Transverse colon (tissue), 4 donors: ENCODE data around the gene ARF6. TPM values are rescaled to one million over a fixed set of nuclear protein-coding genes. Genes with fewer than 3 reads are reported as not detected.

ENCODE experiments used
- DNase-seq: peaks from one replicate; pipeline ENCODE4 v3.0.0-alpha.2; 2019
- H3K27ac ChIP-seq, 4 donors: fragments of 200-600 bp; sonication (generic); 2 replicates each; pipeline ENCODE4 v1.5.1; 2016 to 2018; ENCODE audit warnings: inconsistent platforms in 4 of 4
- H3K27me3 ChIP-seq: fragments of 200-600 bp; sonication (generic); 2 replicates; pipeline ENCODE4 v1.5.1; 2017; ENCODE audit warnings: inconsistent platforms
- H3K36me3 ChIP-seq, 4 donors: fragments of 200-600 bp; sonication (generic); 2 replicates each; pipeline ENCODE4 v1.5.1; 2017 to 2019; ENCODE audit warnings: inconsistent platforms in 4 of 4
- H3K4me1 ChIP-seq, 4 donors: fragments of 200-600 bp; sonication (generic); 2 replicates each; pipeline ENCODE4 v1.5.1; 2017 to 2020; ENCODE audit warnings: inconsistent platforms in 4 of 4
- H3K4me3 ChIP-seq, 4 donors: fragments of 200-600 bp; sonication (generic); 1 replicate in 1 of 4; 2 replicates in 3 of 4; pipeline versions ENCODE4 v1.5.1 to v1.6.1; 2017 to 2019; ENCODE audit warnings: inconsistent platforms in 4 of 4
- H3K9me3 ChIP-seq, 2 donors: fragments of 200-600 bp; sonication (generic); 2 replicates each; pipeline ENCODE4 v1.5.1; 2017 to 2019; ENCODE audit warnings: inconsistent platforms in 2 of 2
- CTCF ChIP-seq, 5 experiments: fragments of 200-600 bp in 3 of 5; fragments of 450-650 bp in 2 of 5; sonication (generic) in 3 of 5; IDR thresholded peaks; 1 replicate in 2 of 5; 2 replicates in 3 of 5; pipeline ENCODE4 v1.5.1; 2016 to 2017; ENCODE audit warnings: antibody characterized with exemption in 5 of 5, inconsistent platforms in 3 of 5, mild to moderate bottlenecking in 2 of 5, moderate library complexity in 1 of 5
- EP300 ChIP-seq: sonication (generic); formaldehyde crosslinking; IDR thresholded peaks from one replicate; pipeline ENCODE4 v1.6.1; 2017; ENCODE audit warnings: antibody characterized with exemption, low read depth
- POLR2A ChIP-seq: fragments of 450-650 bp; IDR thresholded peaks from one replicate; pipeline ENCODE4 v1.6.1; 2016; ENCODE audit warnings: antibody characterized with exemption, mild to moderate bottlenecking, moderate library complexity
- POLR2AphosphoS5 ChIP-seq, 3 donors: sonication (generic); formaldehyde crosslinking; IDR thresholded peaks; one replicate each; pipeline ENCODE4 v1.6.1; 2016; ENCODE audit warnings: antibody characterized with exemption in 3 of 3
- WGBS, 2 donors: methylation state at CpG; one replicate each; pipeline ENCODE4 v1.1.5; 2018; ENCODE audit warnings: low coverage in 1 of 2; 5-methylcytosine and 5-hydroxymethylcytosine counted together
- in situ Hi-C, 4 donors: fragments of 200-750 bp; cut with MboI; loops; one replicate each; pipeline versions ENCODE4 v1.15.0 to v1.15.1; 2017; ENCODE audit warnings: low sequenced_read_pairs in 3 of 4, low pct_ligation_motif_present in 1 of 4, low pct_unique_long_range_greater_than_20kb in 1 of 4
- intact Hi-C: fragments of 100-400 bp; cut with DNase I; formaldehyde crosslinking; loops from one replicate; pipeline ENCODE4 v1.15.1; 2023; ENCODE audit warnings: low total_unique reads
- total RNA-seq, 4 donors: library from RNA; depleted of rRNA; stranded (reverse); fragments of >200 nt; gene quantifications; one replicate each; pipeline ENCODE4 v1.1.0, GENCODE V29; 2016

The ARF6 gene
- total RNA-seq, 4 donors from 2014 or later: 70.3 to 120 (median 101) TPM

- no peaks in the 10 kb centered on the region for H3K27me3 ChIP-seq
- in situ Hi-C loops: no loop called here
- no peak for TF ChIP-seq POLR2A
- TF ChIP-seq POLR2AphosphoS5 (IDR thresholded peaks at IDR 0.05): no peak
- no peak for TF ChIP-seq CTCF (IDR thresholded peaks at IDR 0.05)
- no peak for TF ChIP-seq EP300
- WGBS, 2 donors: 61 to 63% methylated on average over 1 of the region's 1 CpG
- no peaks in the 10 kb centered on the region for H3K36me3 ChIP-seq
- no peak for DNase-seq
- H3K4me3 ChIP-seq: no peak overlapping the region
- peak overlapping the region in 2 of 4 donors; percentile 5 to 13 for H3K27ac ChIP-seq
- peaks cover 6 to 29% (median 12%) of the 10 kb centered on the region in 4 donors for H3K4me1 ChIP-seq
- intact Hi-C loops: no loop called here
- H3K9me3 ChIP-seq: no peaks in the 10 kb centered on the region
These were observed 48.0 kb downstream of the ARF6 start for GRCh38 chr14:49940808-49941421.

GRCh38 chr14:49942090-49942489, 49.2 kb downstream of the ARF6 start:
- TF ChIP-seq POLR2AphosphoS5 (IDR thresholded peaks at IDR 0.05): peak in 1 of 3 donors; percentile 22
- no peak for TF ChIP-seq CTCF (IDR thresholded peaks at IDR 0.05)
- WGBS, 2 donors: 66% methylated on average over 2 of the region's 2 CpGs; no CpG with 5 or more reads in 1 of the 2 donors
- DNase-seq: no peak
- Histone ChIP-seq H3K36me3 (no peaks in the 10 kb centered on the region), H3K4me3 (no peak overlapping the region), H3K4me1 (peaks cover 6 to 41% (median 21%) of the 10 kb centered on the region in 4 donors), H3K9me3 (no peaks in the 10 kb centered on the region), H3K27me3 (no peaks in the 10 kb centered on the region), H3K27ac (no peak overlapping the region)
- intact Hi-C loops: no loop called here
- in situ Hi-C loops: no loop called here

GRCh38 chr14:49944501-49944900, 51.6 kb downstream of the ARF6 start:
- no peak overlapping the region for H3K4me3 ChIP-seq
- H3K27me3 ChIP-seq: no peaks in the 10 kb centered on the region
- no peak for TF ChIP-seq EP300
- no peak for TF ChIP-seq CTCF (IDR thresholded peaks at IDR 0.05)
- TF ChIP-seq POLR2AphosphoS5 (IDR thresholded peaks at IDR 0.05): no peak
- no peak for TF ChIP-seq POLR2A
- H3K9me3 ChIP-seq: no peaks in the 10 kb centered on the region
- H3K4me1 ChIP-seq: peaks cover 6 to 49% (median 21%) of the 10 kb centered on the region in 4 donors
- WGBS, 2 donors: 88 to 100% methylated on average over 1 of the region's 1 CpG
- no peak for DNase-seq
- in situ Hi-C loops: no loop called here
- no peaks in the 10 kb centered on the region for H3K36me3 ChIP-seq
- no peak overlapping the region for H3K27ac ChIP-seq
- intact Hi-C loops: no loop called here

- DNase-seq: no peak
- TF ChIP-seq EP300: no peak
- TF ChIP-seq POLR2A: no peak
- TF ChIP-seq POLR2AphosphoS5 (IDR thresholded peaks at IDR 0.05): no peak
- no peak for TF ChIP-seq CTCF (IDR thresholded peaks at IDR 0.05)
- peaks cover 6 to 52% (median 23%) of the 10 kb centered on the region in 4 donors for H3K4me1 ChIP-seq
- no peaks in the 10 kb centered on the region for H3K36me3 ChIP-seq
- 86% methylated on average over 8 of the region's 8 CpGs; no CpG with 5 or more reads in 1 of the 2 donors for WGBS, 2 donors
- H3K4me3 ChIP-seq: no peak overlapping the region
- in situ Hi-C loops (no loop called here), intact Hi-C loops (no loop called here)
- peak overlapping the region; percentile 48 to 68 (median 60) for H3K27ac ChIP-seq
- H3K9me3 ChIP-seq: no peaks in the 10 kb centered on the region
- H3K27me3 ChIP-seq: no peaks in the 10 kb centered on the region
These were observed 52.8 kb downstream of the ARF6 start for GRCh38 chr14:49945448-49946319.
